Karpas-422 (cell line): ENCODE measurements around the gene ZBTB16. TPM values are rescaled to one million over a fixed set of nuclear protein-coding genes. Genes with fewer than 3 reads are reported as not detected.

Source experiments
- DNase-seq: peaks from one replicate; pipeline ENCODE4 v3.0.0-alpha.2; 2015
- H2AFZ ChIP-seq: fragments of 200-600 bp; sonication (generic); 2 replicates; pipeline ENCODE4 v1.6.1; 2014; ENCODE audit warnings: antibody characterized with exemption, low read length, mixed read lengths
- H3K27ac ChIP-seq: fragments of 200-600 bp; sonication (generic); 2 replicates; pipeline ENCODE4 v1.5.1; 2014; ENCODE audit warnings: mild to moderate bottlenecking, low read length, moderate library complexity
- H3K27me3 ChIP-seq: fragments of 200-600 bp; sonication (generic); 2 replicates; pipeline ENCODE4 v1.6.1; 2014; ENCODE audit warnings: low read length, mixed read lengths
- H3K36me3 ChIP-seq: fragments of 200-600 bp; sonication (generic); 2 replicates; pipeline ENCODE4 v1.6.1; 2014; ENCODE audit warnings: low read length, mixed read lengths; ENCODE audit not compliant: insufficient read depth
- H3K4me1 ChIP-seq: fragments of 200-600 bp; sonication (generic); 2 replicates; pipeline ENCODE4 v1.6.1; 2014; ENCODE audit warnings: mild to moderate bottlenecking, low read length, mixed read lengths
- H3K4me2 ChIP-seq: fragments of 200-600 bp; sonication (generic); 2 replicates; pipeline ENCODE4 v1.6.1; 2014; ENCODE audit warnings: low read length, low read depth, mild to moderate bottlenecking; ENCODE audit not compliant: poor library complexity, severe bottlenecking
- H3K4me3 ChIP-seq: fragments of 200-600 bp; sonication (generic); 2 replicates; pipeline ENCODE4 v1.5.1; 2014; ENCODE audit warnings: mild to moderate bottlenecking, antibody characterized with exemption, low read length, mixed read lengths
- H3K79me2 ChIP-seq: fragments of 200-600 bp; sonication (generic); 2 replicates; pipeline ENCODE4 v1.6.1; 2014; ENCODE audit warnings: mild to moderate bottlenecking, low read length, mixed read lengths
- H3K9ac ChIP-seq: fragments of 200-600 bp; sonication (generic); 2 replicates; pipeline ENCODE4 v1.6.0; 2014; ENCODE audit warnings: low read length
- H3K9me2 ChIP-seq: fragments of 200-600 bp; sonication (generic), shearing (Covaris generic); replicated peaks from 2 replicates; pipeline ENCODE4 v1.6.0; 2014; ENCODE audit warnings: mild to moderate bottlenecking, low read length, moderate library complexity; ENCODE audit not compliant: insufficient read depth
- H3K9me3 ChIP-seq: fragments of 300-700, 200-600 bp; sonication (generic); 2 replicates; pipeline ENCODE4 v1.6.1; 2014; ENCODE audit warnings: low read length, mixed read lengths
- H4K20me1 ChIP-seq: fragments of 200-600 bp; sonication (generic); 2 replicates; pipeline ENCODE4 v1.6.1; 2014; ENCODE audit warnings: mild to moderate bottlenecking, antibody characterized with exemption, low read length, low read depth; ENCODE audit not compliant: insufficient read depth
- total RNA-seq: library from RNA; depleted of rRNA; stranded (reverse); fragments of >200 nt; shearing (Covaris generic); gene quantifications from 2 replicates; pipeline ENCODE4 v1.2.3, GENCODE V29; 2014; ENCODE audit warnings: low replicate concordance

Gene ZBTB16
- total RNA-seq, 1 experiment from 2014 or later: not detected

DNA sequence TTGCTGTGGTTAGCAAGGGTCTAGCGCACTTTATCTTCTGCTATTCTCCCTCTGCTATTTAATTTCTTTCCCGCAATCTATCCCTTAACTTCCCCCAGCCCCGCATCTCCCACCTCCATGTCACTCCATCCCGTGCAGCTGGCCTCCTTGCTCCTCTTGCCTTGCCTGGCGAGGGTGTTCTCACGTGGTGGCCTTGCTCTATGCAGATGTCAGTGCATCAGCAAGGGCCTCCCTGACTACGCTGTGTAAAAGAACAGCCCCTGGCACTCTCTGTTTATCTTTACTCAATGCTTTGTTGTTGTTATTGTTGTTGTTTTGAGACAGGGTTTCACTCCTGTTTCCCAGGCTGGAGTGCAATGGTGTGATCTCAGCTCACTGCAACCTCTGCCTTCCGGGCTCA is 122.2 kb downstream of the ZBTB16 start:
- Histone ChIP-seq H3K27ac (no peak overlapping the region), H3K4me1 (no peaks in the 10 kb centered on the region), H3K9ac (no peak overlapping the region), H2AFZ (no peak overlapping the region), H4K20me1 (no peaks in the 10 kb centered on the region), H3K27me3 (no peaks in the 10 kb centered on the region), H3K9me3 (no peaks in the 10 kb centered on the region), H3K4me3 (no peak overlapping the region), H3K36me3 (no peaks in the 10 kb centered on the region), H3K79me2 (no peaks in the 10 kb centered on the region), H3K9me2 (no peaks in the 10 kb centered on the region), H3K4me2 (no peak overlapping the region)
- no peak for DNase-seq

DNA sequence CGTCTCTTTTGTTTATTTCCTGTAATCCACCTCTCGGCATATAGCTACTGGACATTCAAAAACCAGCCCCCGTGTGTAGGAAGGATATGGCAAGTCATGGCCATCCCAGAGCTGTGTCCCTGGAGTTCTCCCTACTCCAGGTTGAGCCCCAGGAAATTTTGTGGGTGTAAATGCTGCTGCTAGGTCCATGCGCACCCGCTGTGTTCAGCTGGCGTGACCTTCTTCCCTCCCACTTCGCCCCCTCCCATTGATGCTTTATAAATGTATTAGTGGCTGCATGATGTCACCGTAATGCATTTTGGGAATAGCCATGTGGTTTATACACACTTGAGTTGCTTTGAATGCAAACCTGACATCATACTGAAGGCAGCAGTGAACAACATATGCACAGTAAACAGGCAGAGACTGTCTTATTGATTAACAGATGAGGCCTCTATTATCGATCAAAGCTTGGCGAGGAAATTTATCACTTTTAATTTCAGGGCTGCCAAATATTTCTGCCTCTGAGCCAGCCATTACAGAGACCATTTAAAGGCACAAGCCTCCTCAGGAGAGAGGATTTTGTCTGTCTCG is 123.0 kb downstream of the ZBTB16 start:
- Histone ChIP-seq H4K20me1 (no peaks in the 10 kb centered on the region), H3K4me3 (no peak overlapping the region), H3K27ac (no peak overlapping the region), H2AFZ (no peak overlapping the region), H3K4me1 (no peaks in the 10 kb centered on the region), H3K79me2 (no peaks in the 10 kb centered on the region), H3K9me2 (no peaks in the 10 kb centered on the region), H3K4me2 (no peak overlapping the region), H3K27me3 (no peaks in the 10 kb centered on the region), H3K9ac (no peak overlapping the region), H3K9me3 (no peaks in the 10 kb centered on the region), H3K36me3 (no peaks in the 10 kb centered on the region)
- no peak for DNase-seq

DNA sequence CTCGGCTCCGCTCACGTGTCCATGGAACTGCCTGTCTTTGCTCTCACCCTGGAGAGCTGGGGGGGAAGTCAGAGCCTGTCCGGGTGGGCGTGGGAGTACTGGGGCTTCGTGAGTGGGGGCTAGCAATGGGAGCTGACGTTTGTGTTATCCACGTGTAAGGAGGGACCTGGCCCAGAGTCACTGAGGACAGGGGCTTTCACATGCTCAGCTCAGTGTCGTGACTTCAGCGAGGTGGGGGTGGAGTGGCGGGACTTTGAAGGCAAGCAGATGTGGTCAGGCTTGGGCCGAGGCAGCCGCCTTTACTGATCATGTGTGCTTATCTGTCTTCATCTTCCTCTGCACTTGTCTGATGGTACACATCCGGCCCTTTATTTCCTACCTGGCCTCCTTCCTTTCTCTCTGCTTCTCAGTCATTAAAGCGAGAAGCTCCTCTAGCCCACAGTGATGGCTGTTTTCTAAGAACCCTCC is 123.6 kb downstream of the ZBTB16 start:
- H4K20me1 ChIP-seq: no peaks in the 10 kb centered on the region
- no peak overlapping the region for H3K4me2 ChIP-seq
- H3K9ac ChIP-seq: no peak overlapping the region
- no peaks in the 10 kb centered on the region for H3K36me3 ChIP-seq
- H3K4me3 ChIP-seq: no peak overlapping the region
- no peaks in the 10 kb centered on the region for H3K27me3 ChIP-seq
- DNase-seq: no peak
- no peaks in the 10 kb centered on the region for H3K9me3 ChIP-seq
- H3K4me1 ChIP-seq: no peaks in the 10 kb centered on the region
- H2AFZ ChIP-seq: no peak overlapping the region
- H3K9me2 ChIP-seq: no peaks in the 10 kb centered on the region
- no peak overlapping the region for H3K27ac ChIP-seq
- H3K79me2 ChIP-seq: no peaks in the 10 kb centered on the region

DNA sequence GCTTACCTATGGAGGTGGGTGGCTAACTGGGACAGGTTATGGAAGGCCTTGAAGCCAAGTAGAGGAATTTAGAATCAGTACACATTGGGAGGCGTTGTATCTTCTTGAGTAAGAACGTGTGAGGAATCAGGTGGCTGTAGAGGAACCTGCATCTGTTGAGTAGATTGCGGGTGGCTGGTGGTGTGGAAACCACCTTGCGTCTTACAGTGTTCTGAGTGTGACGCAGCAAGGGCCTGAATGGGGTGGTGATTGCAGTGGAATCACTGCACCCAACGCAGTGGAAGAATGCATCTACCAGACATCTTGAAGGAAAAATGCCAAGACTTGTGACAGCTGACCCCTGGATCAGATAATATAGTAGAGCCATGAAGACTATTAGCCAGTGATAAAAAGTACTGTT is 125.9 kb downstream of the ZBTB16 start:
- H4K20me1 ChIP-seq: no peaks in the 10 kb centered on the region
- H3K4me3 ChIP-seq: no peak overlapping the region
- no peak overlapping the region for H2AFZ ChIP-seq
- H3K4me1 ChIP-seq: no peaks in the 10 kb centered on the region
- no peak for DNase-seq
- H3K27ac ChIP-seq: no peak overlapping the region
- no peaks in the 10 kb centered on the region for H3K27me3 ChIP-seq
- no peaks in the 10 kb centered on the region for H3K36me3 ChIP-seq
- H3K9ac ChIP-seq: no peak overlapping the region
- H3K79me2 ChIP-seq: no peaks in the 10 kb centered on the region
- no peaks in the 10 kb centered on the region for H3K9me3 ChIP-seq
- no peaks in the 10 kb centered on the region for H3K9me2 ChIP-seq
- no peak overlapping the region for H3K4me2 ChIP-seq

DNA sequence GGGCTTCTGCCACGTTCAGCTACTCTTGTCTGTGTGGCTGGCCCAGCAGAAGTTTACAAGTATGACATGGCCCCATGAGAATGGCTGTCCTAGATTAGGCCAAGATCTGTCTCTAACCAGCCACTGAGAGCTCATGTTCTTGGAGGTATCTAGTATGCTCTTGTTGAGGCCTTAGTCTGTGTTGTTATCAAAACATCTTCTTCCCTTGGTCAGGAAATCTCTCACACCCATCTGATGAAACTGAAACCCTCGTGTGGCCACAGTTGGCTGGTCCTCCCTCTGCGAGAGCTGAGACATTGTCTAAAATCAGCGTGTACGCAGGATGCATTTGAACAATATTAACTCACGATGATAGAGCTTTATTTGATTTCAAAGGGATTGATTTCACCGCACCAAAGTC is 127.7 kb downstream of the ZBTB16 start:
- H3K27ac ChIP-seq: no peak overlapping the region
- DNase-seq: no peak

DNA sequence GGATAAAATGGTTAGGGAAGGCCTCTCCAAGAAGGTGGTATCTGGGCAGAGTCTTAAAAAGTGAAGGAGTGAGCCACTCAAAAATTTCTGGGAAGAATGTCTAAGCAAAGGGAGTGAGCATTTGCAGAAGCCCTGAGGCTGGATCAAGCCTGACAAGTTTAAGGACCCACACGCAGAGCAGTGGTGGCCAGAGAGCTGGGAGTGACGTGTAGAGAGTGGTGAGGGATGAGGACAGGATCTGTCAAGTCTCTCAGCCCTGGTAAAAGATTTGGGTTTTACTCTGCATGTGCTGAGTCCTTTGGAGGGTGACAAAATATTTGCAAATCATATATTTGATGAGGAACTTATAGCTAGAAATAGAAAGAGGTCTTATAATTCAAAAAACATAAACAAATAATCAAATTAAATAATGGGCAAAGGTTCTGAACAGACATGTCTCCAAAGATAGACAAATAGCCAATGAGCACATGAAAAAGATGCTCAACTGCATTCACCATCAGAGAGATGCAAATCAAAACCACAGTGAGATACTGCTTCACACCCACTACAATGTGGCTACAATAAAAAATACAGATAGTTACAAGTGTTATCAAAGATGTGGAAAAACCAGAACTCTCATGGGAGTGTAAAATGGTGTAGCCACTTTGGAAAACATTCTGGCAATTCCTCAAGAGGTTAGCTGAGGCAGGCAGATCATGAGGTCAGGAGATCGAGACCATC is 129.5 kb downstream of the ZBTB16 start:
- Histone ChIP-seq H3K79me2 (no peaks in the 10 kb centered on the region), H2AFZ (no peak overlapping the region), H3K27me3 (no peaks in the 10 kb centered on the region), H3K9me2 (no peaks in the 10 kb centered on the region), H3K4me1 (no peaks in the 10 kb centered on the region), H3K27ac (no peak overlapping the region), H3K4me2 (no peak overlapping the region), H3K4me3 (no peak overlapping the region), H3K9ac (no peak overlapping the region), H3K36me3 (no peaks in the 10 kb centered on the region), H3K9me3 (no peaks in the 10 kb centered on the region), H4K20me1 (no peaks in the 10 kb centered on the region)
- DNase-seq: no peak

More for the DNA sequence above, 127.7 kb downstream of the ZBTB16 start:
- Histone ChIP-seq H3K9me2 (no peaks in the 10 kb centered on the region), H3K4me2 (no peak overlapping the region), H4K20me1 (no peaks in the 10 kb centered on the region), H3K9me3 (no peaks in the 10 kb centered on the region), H3K36me3 (no peaks in the 10 kb centered on the region), H3K27me3 (no peaks in the 10 kb centered on the region), H3K4me3 (no peak overlapping the region), H3K79me2 (no peaks in the 10 kb centered on the region), H2AFZ (no peak overlapping the region), H3K9ac (no peak overlapping the region), H3K4me1 (no peaks in the 10 kb centered on the region)

DNA sequence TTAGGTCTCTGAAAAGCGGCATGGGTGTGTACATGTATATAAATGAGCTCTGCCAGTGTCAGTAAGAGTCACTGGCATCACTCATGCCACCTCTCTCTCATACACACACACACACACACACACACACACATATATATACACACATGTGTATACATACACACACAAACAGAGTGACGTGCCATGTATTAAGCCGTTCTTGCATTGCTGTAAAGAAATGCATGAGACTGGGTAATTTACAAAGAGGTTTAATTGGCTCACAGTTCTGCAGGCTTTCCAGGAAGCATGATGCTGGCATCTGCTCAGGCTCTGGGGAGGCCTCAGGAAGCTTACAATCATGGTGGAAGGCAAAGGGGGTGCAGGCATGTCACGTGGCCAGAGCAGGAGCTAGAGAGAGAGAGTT is 131.1 kb downstream of the ZBTB16 start:
- H3K9ac ChIP-seq: no peak overlapping the region
- H3K4me1 ChIP-seq: peaks cover 2% of the 10 kb centered on the region; the same call in 1 of the 2 replicates
- no peaks in the 10 kb centered on the region for H3K9me2 ChIP-seq
- no peak overlapping the region for H3K4me2 ChIP-seq
- H3K9me3 ChIP-seq: no peaks in the 10 kb centered on the region
- no peak overlapping the region for H3K4me3 ChIP-seq
- no peaks in the 10 kb centered on the region for H4K20me1 ChIP-seq
- H3K27ac ChIP-seq: no peak overlapping the region
- no peak overlapping the region for H2AFZ ChIP-seq
- H3K36me3 ChIP-seq: no peaks in the 10 kb centered on the region
- DNase-seq: no peak
- no peaks in the 10 kb centered on the region for H3K79me2 ChIP-seq
- no peaks in the 10 kb centered on the region for H3K27me3 ChIP-seq

DNA sequence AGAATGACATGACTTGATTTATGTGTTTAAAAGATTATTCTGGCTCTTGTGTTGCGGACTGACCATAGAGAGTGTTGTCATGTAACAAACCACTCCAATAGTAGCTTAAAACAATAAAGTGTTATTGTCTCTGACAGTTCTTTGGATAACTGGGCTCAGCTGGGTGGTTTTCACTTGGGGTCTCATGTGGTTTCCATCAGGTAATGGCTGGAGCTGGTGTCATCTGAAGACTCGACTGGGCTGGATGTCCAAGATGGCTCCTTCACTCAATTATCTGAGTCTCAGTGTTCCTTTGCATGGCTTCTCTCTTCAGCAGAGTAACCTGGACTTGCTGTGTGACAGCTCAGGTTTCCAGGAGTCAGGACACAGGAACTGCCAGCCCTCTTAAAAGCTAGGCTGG is 132.4 kb downstream of the ZBTB16 start:
- H3K27me3 ChIP-seq: no peaks in the 10 kb centered on the region
- H3K27ac ChIP-seq: no peak overlapping the region
- H3K4me2 ChIP-seq: no peak overlapping the region
- H3K4me1 ChIP-seq: peaks cover 2% of the 10 kb centered on the region; the same call in 1 of the 2 replicates
- DNase-seq: no peak
- H3K9me3 ChIP-seq: no peaks in the 10 kb centered on the region
- no peak overlapping the region for H3K4me3 ChIP-seq
- no peak overlapping the region for H2AFZ ChIP-seq
- no peaks in the 10 kb centered on the region for H3K36me3 ChIP-seq
- no peaks in the 10 kb centered on the region for H3K79me2 ChIP-seq
- no peak overlapping the region for H3K9ac ChIP-seq
- H3K9me2 ChIP-seq: no peaks in the 10 kb centered on the region
- H4K20me1 ChIP-seq: no peaks in the 10 kb centered on the region
